A549 (cell line): ENCODE results near the gene TULP1.

Source experiments
- BHLHE40 ChIP-seq: IDR thresholded peaks from 2 replicates; pipeline ENCODE4 v1.6.1; 2012; ENCODE audit warnings: low read depth, low read length, inconsistent platforms
- CHD2 ChIP-seq: fragments of 150-350 bp; IDR thresholded peaks from 2 replicates; pipeline ENCODE4 v1.6.1; 2014; ENCODE audit warnings: low read length; ENCODE audit not compliant: partially characterized antibody
- E2F6 ChIP-seq: IDR thresholded peaks from 2 replicates; pipeline ENCODE4 v1.6.1; 2012; ENCODE audit warnings: low read depth, borderline replicate concordance
- EP300 ChIP-seq, 2 experiments: fragments of >200 bp; sonication (Bioruptor Twin); formaldehyde crosslinking; IDR thresholded peaks; 2 replicates in 1 of 2; 3 replicates in 1 of 2; pipeline ENCODE4 v1.6.1; 2016 to 2017
- JUN ChIP-seq, 2 experiments: fragments of >200 bp; sonication (Bioruptor Twin); formaldehyde crosslinking; IDR thresholded peaks; 2 replicates in 1 of 2; 3 replicates in 1 of 2; pipeline ENCODE4 v1.6.1; 2016 to 2017
- MAX ChIP-seq: IDR thresholded peaks from 2 replicates; pipeline ENCODE4 v1.6.1; 2012
- PHF8 ChIP-seq: fragments of 200-600 bp; sonication (generic); IDR thresholded peaks from 2 replicates; pipeline ENCODE4 v1.6.1; 2016; ENCODE audit warnings: low read depth, mild to moderate bottlenecking, antibody characterized with exemption, moderate library complexity, borderline replicate concordance
- POLR2A ChIP-seq: IDR thresholded peaks from 2 replicates; pipeline ENCODE4 v1.6.1; 2012; ENCODE audit warnings: mild to moderate bottlenecking, low read length
- SMC3 ChIP-seq: fragments of >200 bp; sonication (Bioruptor Twin); formaldehyde crosslinking; IDR thresholded peaks from 3 replicates; pipeline ENCODE4 v1.6.1; 2018; ENCODE audit warnings: inconsistent platforms
- TP53 ChIP-seq: fragments of 250-450 bp; sonication (Bioruptor Pico); IDR thresholded peaks from 2 replicates; pipeline ENCODE4 v1.5.0; 2021; ENCODE audit warnings: mild to moderate bottlenecking, moderate library complexity
- ZFP36 ChIP-seq: fragments of 450-650 bp; IDR thresholded peaks from 2 replicates; pipeline ENCODE4 v1.6.1; 2014; ENCODE audit warnings: borderline replicate concordance; ENCODE audit not compliant: partially characterized antibody
- TF ChIP-seq, protein P1 (sequence below): fragments of >200 bp; sonication (Bioruptor Twin); formaldehyde crosslinking; IDR thresholded peaks from 3 replicates; pipeline ENCODE4 v1.5.1; 2016
- TF ChIP-seq, protein P2 (sequence below): fragments of 200-600 bp; sonication (generic); IDR thresholded peaks from 2 replicates; pipeline ENCODE4 v1.6.1; 2016; ENCODE audit warnings: antibody characterized with exemption, mild to moderate bottlenecking, moderate library complexity

DNA sequence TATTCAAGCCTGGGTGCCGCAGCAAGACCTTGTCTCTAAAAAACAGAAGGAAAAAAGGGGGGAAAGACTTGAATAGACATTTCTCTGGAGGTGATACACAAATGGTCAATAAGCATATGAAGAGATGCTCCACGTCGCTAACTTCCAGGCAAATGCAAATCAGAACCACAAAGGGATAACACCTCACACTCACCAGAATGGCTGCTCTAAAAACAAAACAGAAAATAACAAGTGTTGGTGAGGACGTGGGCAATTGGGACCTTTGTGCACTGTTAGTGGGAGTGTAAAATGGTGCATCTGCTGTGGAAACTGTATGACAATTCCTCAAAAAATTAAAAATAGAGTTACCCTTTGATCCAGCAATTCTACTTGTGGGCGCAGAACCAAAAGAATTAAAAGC, 48.4 kb upstream of the TULP1 start:
- TF ChIP-seq, protein P1, sequence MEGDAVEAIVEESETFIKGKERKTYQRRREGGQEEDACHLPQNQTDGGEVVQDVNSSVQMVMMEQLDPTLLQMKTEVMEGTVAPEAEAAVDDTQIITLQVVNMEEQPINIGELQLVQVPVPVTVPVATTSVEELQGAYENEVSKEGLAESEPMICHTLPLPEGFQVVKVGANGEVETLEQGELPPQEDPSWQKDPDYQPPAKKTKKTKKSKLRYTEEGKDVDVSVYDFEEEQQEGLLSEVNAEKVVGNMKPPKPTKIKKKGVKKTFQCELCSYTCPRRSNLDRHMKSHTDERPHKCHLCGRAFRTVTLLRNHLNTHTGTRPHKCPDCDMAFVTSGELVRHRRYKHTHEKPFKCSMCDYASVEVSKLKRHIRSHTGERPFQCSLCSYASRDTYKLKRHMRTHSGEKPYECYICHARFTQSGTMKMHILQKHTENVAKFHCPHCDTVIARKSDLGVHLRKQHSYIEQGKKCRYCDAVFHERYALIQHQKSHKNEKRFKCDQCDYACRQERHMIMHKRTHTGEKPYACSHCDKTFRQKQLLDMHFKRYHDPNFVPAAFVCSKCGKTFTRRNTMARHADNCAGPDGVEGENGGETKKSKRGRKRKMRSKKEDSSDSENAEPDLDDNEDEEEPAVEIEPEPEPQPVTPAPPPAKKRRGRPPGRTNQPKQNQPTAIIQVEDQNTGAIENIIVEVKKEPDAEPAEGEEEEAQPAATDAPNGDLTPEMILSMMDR = no peak
- no peak for TF ChIP-seq E2F6
- TF ChIP-seq TP53 = no peak
- TF ChIP-seq MAX = no peak
- no peak for TF ChIP-seq PHF8
- no peak for TF ChIP-seq JUN (IDR thresholded peaks at IDR 0.05)
- TF ChIP-seq, protein P2, sequence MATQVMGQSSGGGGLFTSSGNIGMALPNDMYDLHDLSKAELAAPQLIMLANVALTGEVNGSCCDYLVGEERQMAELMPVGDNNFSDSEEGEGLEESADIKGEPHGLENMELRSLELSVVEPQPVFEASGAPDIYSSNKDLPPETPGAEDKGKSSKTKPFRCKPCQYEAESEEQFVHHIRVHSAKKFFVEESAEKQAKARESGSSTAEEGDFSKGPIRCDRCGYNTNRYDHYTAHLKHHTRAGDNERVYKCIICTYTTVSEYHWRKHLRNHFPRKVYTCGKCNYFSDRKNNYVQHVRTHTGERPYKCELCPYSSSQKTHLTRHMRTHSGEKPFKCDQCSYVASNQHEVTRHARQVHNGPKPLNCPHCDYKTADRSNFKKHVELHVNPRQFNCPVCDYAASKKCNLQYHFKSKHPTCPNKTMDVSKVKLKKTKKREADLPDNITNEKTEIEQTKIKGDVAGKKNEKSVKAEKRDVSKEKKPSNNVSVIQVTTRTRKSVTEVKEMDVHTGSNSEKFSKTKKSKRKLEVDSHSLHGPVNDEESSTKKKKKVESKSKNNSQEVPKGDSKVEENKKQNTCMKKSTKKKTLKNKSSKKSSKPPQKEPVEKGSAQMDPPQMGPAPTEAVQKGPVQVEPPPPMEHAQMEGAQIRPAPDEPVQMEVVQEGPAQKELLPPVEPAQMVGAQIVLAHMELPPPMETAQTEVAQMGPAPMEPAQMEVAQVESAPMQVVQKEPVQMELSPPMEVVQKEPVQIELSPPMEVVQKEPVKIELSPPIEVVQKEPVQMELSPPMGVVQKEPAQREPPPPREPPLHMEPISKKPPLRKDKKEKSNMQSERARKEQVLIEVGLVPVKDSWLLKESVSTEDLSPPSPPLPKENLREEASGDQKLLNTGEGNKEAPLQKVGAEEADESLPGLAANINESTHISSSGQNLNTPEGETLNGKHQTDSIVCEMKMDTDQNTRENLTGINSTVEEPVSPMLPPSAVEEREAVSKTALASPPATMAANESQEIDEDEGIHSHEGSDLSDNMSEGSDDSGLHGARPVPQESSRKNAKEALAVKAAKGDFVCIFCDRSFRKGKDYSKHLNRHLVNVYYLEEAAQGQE = no peak
- no peak for TF ChIP-seq EP300 (IDR thresholded peaks at IDR 0.05)
- TF ChIP-seq POLR2A = no peak
- no peak for TF ChIP-seq ZFP36
- no peak for TF ChIP-seq SMC3
- no peak for TF ChIP-seq CHD2
- TF ChIP-seq BHLHE40 = no peak
